ELR (cell line): ENCODE data around the gene COA7.

ENCODE experiments used
- DNase-seq: peaks from one replicate; pipeline ENCODE4 v3.0.0-alpha.2; 2015; ENCODE audit warnings: low read depth

The COA7 gene

DNA sequence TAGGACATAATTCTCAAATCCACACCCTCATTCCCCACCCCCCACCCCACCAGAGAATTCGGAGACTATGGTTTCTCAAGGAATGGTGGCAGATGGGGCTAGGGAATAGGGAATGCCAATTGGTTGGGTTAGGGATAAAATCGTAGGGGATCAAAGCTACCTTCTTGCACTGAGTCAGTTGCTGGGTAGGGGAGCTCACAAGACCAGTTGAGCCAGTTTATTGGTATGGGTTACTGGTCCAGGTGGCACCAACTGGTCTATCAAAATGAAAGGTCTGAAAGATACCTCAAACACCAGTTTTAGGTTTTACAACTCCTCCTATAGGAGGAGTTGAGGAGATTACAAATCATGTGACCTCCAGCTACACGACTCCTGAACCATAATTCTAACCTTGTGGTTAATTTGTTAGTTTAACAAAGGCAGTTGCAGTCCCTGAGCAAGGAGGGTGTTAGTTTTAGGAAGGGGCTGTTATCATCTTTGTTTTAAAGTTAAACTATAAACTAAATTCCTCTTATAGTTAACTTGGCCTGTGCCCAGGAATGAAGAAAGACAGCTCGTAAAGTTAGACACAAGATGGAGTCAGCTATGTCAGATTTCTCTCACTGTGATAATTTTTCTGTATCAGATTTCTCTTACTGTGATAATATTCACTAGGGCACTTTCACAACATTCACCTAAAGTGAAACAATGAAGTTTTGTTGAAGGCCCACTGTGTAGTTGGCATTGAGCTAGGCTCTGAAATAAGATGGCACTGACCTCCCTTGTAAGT lies 62.6 kb downstream of the COA7 start:
- DNase-seq: no peak
